Activated CD8-positive, alpha-beta memory T cell treated with anti-CD3 and anti-CD28 coated beads for 4 hours (primary cell): ENCODE results near the gene COBLL1.

Experiments
- DNase-seq, 2 donors: peaks; one replicate each; pipeline ENCODE4 v3.0.0-alpha.2; 2020; ENCODE audit warnings: low read depth in 2 of 2

Gene COBLL1

GRCh38 chr2:164823126-164823525 lies 18.5 kb downstream of the COBLL1 start:
- DNase-seq = no peak

GRCh38 chr2:164821338-164821737 lies 20.3 kb downstream of the COBLL1 start:
- no peak for DNase-seq

GRCh38 chr2:164818149-164819136 lies 23.2 kb downstream of the COBLL1 start:
- DNase-seq = no peak

GRCh38 chr2:164816900-164817299 lies 24.7 kb downstream of the COBLL1 start:
- no peak for DNase-seq

GRCh38 chr2:164816046-164816445 lies 25.6 kb downstream of the COBLL1 start:
- no peak for DNase-seq

- no peak for DNase-seq
Observed at GRCh38 chr2:164815071-164815793, 26.4 kb downstream of the COBLL1 start.

GRCh38 chr2:164813535-164813934 lies 28.1 kb downstream of the COBLL1 start:
- no peak for DNase-seq

GRCh38 chr2:164812378-164812777 lies 29.2 kb downstream of the COBLL1 start:
- no peak for DNase-seq

- no peak for DNase-seq
Observed at GRCh38 chr2:164811819-164812218, 29.8 kb downstream of the COBLL1 start.

- DNase-seq = no peak
Observed at GRCh38 chr2:164810843-164811242, 30.8 kb downstream of the COBLL1 start.

GRCh38 chr2:164808776-164809175 lies 32.8 kb downstream of the COBLL1 start:
- DNase-seq = no peak

GRCh38 chr2:164803776-164804466 lies 37.7 kb downstream of the COBLL1 start:
- DNase-seq = no peak

- DNase-seq = no peak
Observed at GRCh38 chr2:164802095-164802707, 39.4 kb downstream of the COBLL1 start.

- no peak for DNase-seq
Observed at GRCh38 chr2:164800572-164800971, 41.1 kb downstream of the COBLL1 start.

GRCh38 chr2:164797627-164798026 lies 44.0 kb downstream of the COBLL1 start:
- no peak for DNase-seq

GRCh38 chr2:164796999-164797398 lies 44.6 kb downstream of the COBLL1 start:
- no peak for DNase-seq

GRCh38 chr2:164794432-164795231 lies 47.0 kb downstream of the COBLL1 start:
- DNase-seq = no peak

GRCh38 chr2:164794016-164794415 lies 47.6 kb downstream of the COBLL1 start:
- no peak for DNase-seq

- no peak for DNase-seq
Observed at GRCh38 chr2:164793529-164793928, 48.1 kb downstream of the COBLL1 start.

- DNase-seq = no peak
Observed at GRCh38 chr2:164792316-164793170, 49.1 kb downstream of the COBLL1 start.
